CD4-positive, alpha-beta T cell treated with Interleukin-12 subunit alpha and Interleukin-12 subunit beta, for 1 hour (primary cell): Measurements from ENCODE around the gene KRTAP5-8.
"Not testable (repeated sequence)": the region's sequence is repeated elsewhere in the genome, so short reads cannot be mapped to it uniquely, and the experiment has no call there.

Source experiments
- DNase-seq: peaks from one replicate; pipeline ENCODE4 v3.0.0-alpha.2; 2020

KRTAP5-8 gene

GRCh38 chr11:71537977-71538665 is at the start of gene KRTAP5-8:
Gene KRTAP5-8 (plus strand): TSS chr11:71538025. CDS start chr11:71538056, 31 bp downstream.
- not testable (repeated sequence) for DNase-seq

- no peak for DNase-seq
These were observed 49.0 kb upstream of the KRTAP5-8 start for GRCh38 chr11:71488681-71489270.

GRCh38 chr11:71489311-71490043 is 48.3 kb upstream of the KRTAP5-8 start:
- DNase-seq, result no peak

- DNase-seq, result no peak
These were observed 47.6 kb upstream of the KRTAP5-8 start for GRCh38 chr11:71490044-71490730.

GRCh38 chr11:71490731-71491390 is 47.0 kb upstream of the KRTAP5-8 start:
- DNase-seq, result no peak

- DNase-seq, result no peak
These were observed 46.3 kb upstream of the KRTAP5-8 start for GRCh38 chr11:71491531-71491930.

GRCh38 chr11:71491940-71492339 is 45.9 kb upstream of the KRTAP5-8 start:
- no peak for DNase-seq

- no peak for DNase-seq
These were observed 42.3 kb upstream of the KRTAP5-8 start for GRCh38 chr11:71495286-71496230.

GRCh38 chr11:71496421-71496820 is 41.4 kb upstream of the KRTAP5-8 start:
- no peak for DNase-seq

GRCh38 chr11:71498091-71498490 is 39.7 kb upstream of the KRTAP5-8 start:
- DNase-seq, result no peak

- no peak for DNase-seq
These were observed 38.7 kb upstream of the KRTAP5-8 start for GRCh38 chr11:71499125-71499524.

GRCh38 chr11:71499546-71499945 is 38.3 kb upstream of the KRTAP5-8 start:
- no peak for DNase-seq

GRCh38 chr11:71500601-71501021 is 37.2 kb upstream of the KRTAP5-8 start:
- DNase-seq, result no peak

GRCh38 chr11:71501071-71501985 is 36.5 kb upstream of the KRTAP5-8 start:
- DNase-seq, result no peak

- no peak for DNase-seq
These were observed 35.8 kb upstream of the KRTAP5-8 start for GRCh38 chr11:71502026-71502425.

GRCh38 chr11:71502871-71503435 is 34.9 kb upstream of the KRTAP5-8 start:
- DNase-seq, result no peak

GRCh38 chr11:71504531-71504930 is 33.3 kb upstream of the KRTAP5-8 start:
- DNase-seq, result no peak

GRCh38 chr11:71505001-71505400 is 32.8 kb upstream of the KRTAP5-8 start:
- DNase-seq, result no peak

- DNase-seq, result no peak
These were observed 32.0 kb upstream of the KRTAP5-8 start for GRCh38 chr11:71505781-71506180.

- DNase-seq, result no peak
These were observed 30.7 kb upstream of the KRTAP5-8 start for GRCh38 chr11:71507102-71507501.
